ENCODE data around the gene DDX10. TPM values are rescaled to one million over a fixed set of nuclear protein-coding genes. Genes with fewer than 3 reads are reported as not detected.

The DDX10 gene
- total RNA-seq, 1 experiment from 2014 or later, result 78.3 TPM

- Histone ChIP-seq H3K36me3 (ENCODE audit: control insufficient read depth, insufficient read depth, low read length) (no peaks in the 10 kb centered on the region), H3K27me3 (replicated peaks; ENCODE audit: control insufficient read depth, insufficient read depth, low read length) (no peaks in the 10 kb centered on the region), H3K4me1 (no peaks in the 10 kb centered on the region), H3K4me3 (ENCODE audit: low read depth, low read length) (no peak overlapping the region), H3K9me3 (no peaks in the 10 kb centered on the region; the same call in 1 of the 2 replicates)
- Mint-ChIP-seq H3K36me3 (ENCODE audit: insufficient read depth, unreplicated experiment) (no peaks in the 10 kb centered on the region), H3K4me3 (ENCODE audit: unreplicated experiment) (no peak overlapping the region), H3K4me1 (ENCODE audit: low read depth, unreplicated experiment) (no peaks in the 10 kb centered on the region), H3K27ac (ENCODE audit: unreplicated experiment) (no peak overlapping the region), H3K9me3 (ENCODE audit: unreplicated experiment) (no peaks in the 10 kb centered on the region), H3K27me3 (ENCODE audit: insufficient read depth, unreplicated experiment) (peaks cover 6% of the 10 kb centered on the region)
- no peak for DNase-seq
- BruUV-seq (replicated peaks), result no TSS peak
- ChIA-PET POLR2A (no interaction called here), CTCF (no interaction called here)
- no peak for TF ChIP-seq CTCF (IDR thresholded peaks at IDR 0.05; ENCODE audit: insufficient read depth in 1 of 2, low read depth in 1 of 2, low read length in 1 of 2, severe bottlenecking in 1 of 2, unreplicated experiment in 1 of 2)
- intact Hi-C loops (cut with micrococcal nuclease; ENCODE audit: unreplicated experiment), result no loop called here
Measured at GRCh38 chr11:108966978-108967377, 302.1 kb downstream of the DDX10 start.

GRCh38 chr11:108967571-108967970, 302.7 kb downstream of the DDX10 start:
- Mint-ChIP-seq H3K27ac (ENCODE audit: unreplicated experiment) (no peak overlapping the region), H3K4me3 (ENCODE audit: unreplicated experiment) (no peak overlapping the region), H3K9me3 (ENCODE audit: unreplicated experiment) (no peaks in the 10 kb centered on the region), H3K4me1 (ENCODE audit: low read depth, unreplicated experiment) (no peaks in the 10 kb centered on the region), H3K27me3 (ENCODE audit: insufficient read depth, unreplicated experiment) (peaks cover 6% of the 10 kb centered on the region), H3K36me3 (ENCODE audit: insufficient read depth, unreplicated experiment) (no peaks in the 10 kb centered on the region)
- no peak for TF ChIP-seq CTCF (IDR thresholded peaks at IDR 0.05; ENCODE audit: insufficient read depth in 1 of 2, low read depth in 1 of 2, low read length in 1 of 2, severe bottlenecking in 1 of 2, unreplicated experiment in 1 of 2)
- no peaks in the 10 kb centered on the region for H3K36me3 ChIP-seq (ENCODE audit: control insufficient read depth, insufficient read depth, low read length)
- no TSS peak for BruUV-seq (replicated peaks)
- ChIA-PET CTCF (no interaction called here), POLR2A (no interaction called here)
- no peaks in the 10 kb centered on the region for H3K27me3 ChIP-seq (replicated peaks; ENCODE audit: control insufficient read depth, insufficient read depth, low read length)
- no peaks in the 10 kb centered on the region for H3K4me1 ChIP-seq
- no peak for DNase-seq
- intact Hi-C loops (cut with micrococcal nuclease; ENCODE audit: unreplicated experiment), result no loop called here
- no peaks in the 10 kb centered on the region; the same call in 1 of the 2 replicates for H3K9me3 ChIP-seq
- no peak overlapping the region for H3K4me3 ChIP-seq (ENCODE audit: low read depth, low read length)

GRCh38 chr11:108970221-108970991, 305.5 kb downstream of the DDX10 start:
- intact Hi-C loops (cut with micrococcal nuclease; ENCODE audit: unreplicated experiment), result no loop called here
- H3K9me3 Mint-ChIP-seq (ENCODE audit: unreplicated experiment), result no peaks in the 10 kb centered on the region
- CTCF ChIA-PET, result no interaction called here
- no peaks in the 10 kb centered on the region for H3K4me1 ChIP-seq
- DNase-seq, result no peak
- H3K9me3 ChIP-seq, result no peaks in the 10 kb centered on the region
- H3K27ac Mint-ChIP-seq (ENCODE audit: unreplicated experiment), result no peak overlapping the region
- BruUV-seq (replicated peaks), result no TSS peak
- no peaks in the 10 kb centered on the region for H3K36me3 ChIP-seq (ENCODE audit: control insufficient read depth, insufficient read depth, low read length)
- no peak for TF ChIP-seq CTCF (IDR thresholded peaks at IDR 0.05; ENCODE audit: insufficient read depth in 1 of 2, low read depth in 1 of 2, low read length in 1 of 2, severe bottlenecking in 1 of 2, unreplicated experiment in 1 of 2)
- no peaks in the 10 kb centered on the region for H3K27me3 ChIP-seq (replicated peaks; ENCODE audit: control insufficient read depth, insufficient read depth, low read length)
- peaks cover 8% of the 10 kb centered on the region for H3K4me1 Mint-ChIP-seq (ENCODE audit: low read depth, unreplicated experiment)
- H3K27me3 Mint-ChIP-seq (ENCODE audit: insufficient read depth, unreplicated experiment), result peaks cover 6% of the 10 kb centered on the region
- no peak overlapping the region for H3K4me3 Mint-ChIP-seq (ENCODE audit: unreplicated experiment)
- H3K36me3 Mint-ChIP-seq (ENCODE audit: insufficient read depth, unreplicated experiment), result no peaks in the 10 kb centered on the region
- H3K4me3 ChIP-seq (ENCODE audit: low read depth, low read length), result no peak overlapping the region
- POLR2A ChIA-PET, result no interaction called here

All from Caco-2 (cell line).